IMR-90 (cell line): ENCODE results near the gene PCBP3. TPM values are rescaled to one million over a fixed set of nuclear protein-coding genes. Genes with fewer than 3 reads are reported as not detected.

Experiments
- ATAC-seq: fragments of 200-7000 bp; cut with Tn5 transposase; 2 replicates; pipeline ENCODE4 v1.9.1; 2020; ENCODE audit warnings: low read depth, mild to moderate bottlenecking, moderate library complexity
- BruUV-seq: library from RNA; stranded (reverse); fragments of 400-500 nt; replicated peaks from 2 replicates; lab custom pipeline; 2021; lab: Mats Ljungman, UMichigan
- CTCF ChIA-PET: fragments of 300-600 bp; formaldehyde crosslinking; extraction: SDS; loops from one replicate; lab custom pipeline; 2021; ENCODE audit warnings: antibody characterized with exemption; lab: Yijun Ruan, JAX
- POLR2A ChIA-PET: fragments of 300-600 bp; sonication (Branson Sonifier 250); formaldehyde crosslinking; loops from one replicate; lab custom pipeline; 2022; ENCODE audit warnings: antibody characterized with exemption; ENCODE audit not compliant: unreplicated experiment; lab: Charles Lee
- DNase-seq: peaks from one replicate; pipeline ENCODE4 v3.0.0; 2013
- H2AFZ ChIP-seq: replicated peaks from 2 replicates; pipeline ENCODE3; 2013; ENCODE audit warnings: low read length, mild to moderate bottlenecking; ENCODE audit not compliant: poor library complexity
- H2AK5ac ChIP-seq: 2 replicates; pipeline ENCODE4 v1.6.1; 2013; ENCODE audit warnings: low read depth, low read length, inconsistent platforms
- H2AK9ac ChIP-seq: replicated peaks from 2 replicates; pipeline ENCODE3; 2013; ENCODE audit warnings: mild to moderate bottlenecking, low read depth, low read length, moderate library complexity; ENCODE audit not compliant: poor library complexity
- H2BK120ac ChIP-seq: 2 replicates; pipeline ENCODE4 v1.6.1; 2013; ENCODE audit warnings: low read depth, low read length, inconsistent platforms
- H2BK15ac ChIP-seq: 3 replicates; pipeline ENCODE4 v1.6.1; 2013; ENCODE audit warnings: low read depth, low read length, inconsistent platforms
- H2BK20ac ChIP-seq: 2 replicates; pipeline ENCODE4 v1.6.1; 2013; ENCODE audit warnings: low read depth, mild to moderate bottlenecking, inconsistent platforms, low read length, moderate library complexity
- H2BK5ac ChIP-seq: 2 replicates; pipeline ENCODE4 v1.6.1; 2013; ENCODE audit warnings: mild to moderate bottlenecking, low read depth, low read length, inconsistent platforms; ENCODE audit not compliant: poor library complexity, severe bottlenecking
- H3K14ac ChIP-seq: replicated peaks from 2 replicates; pipeline ENCODE4 v1.6.1; 2013; ENCODE audit warnings: low read depth, low read length, inconsistent platforms
- H3K18ac ChIP-seq: 2 replicates; pipeline ENCODE4 v1.6.1; 2013; ENCODE audit warnings: low read depth, low read length, control low read depth
- H3K23ac ChIP-seq: 2 replicates; pipeline ENCODE4 v1.6.1; 2013; ENCODE audit warnings: low read depth, low read length, inconsistent platforms
- H3K27ac ChIP-seq: 2 replicates; pipeline ENCODE4 v1.5.1; 2013; ENCODE audit warnings: mild to moderate bottlenecking, control low read depth, low read length; ENCODE audit not compliant: insufficient read depth
- H3K27me3 ChIP-seq: 2 replicates; pipeline ENCODE4 v1.6.1; 2013; ENCODE audit warnings: low read length; ENCODE audit not compliant: control insufficient read depth, insufficient read depth
- H3K36me3 ChIP-seq: 2 replicates; pipeline ENCODE4 v1.6.1; 2013; ENCODE audit warnings: low read length, mixed read lengths; ENCODE audit not compliant: control insufficient read depth, insufficient read depth
- H3K4ac ChIP-seq: 2 replicates; pipeline ENCODE4 v1.6.1; 2013; ENCODE audit warnings: low read depth, low read length, inconsistent platforms
- H3K4me1 ChIP-seq: 2 replicates; pipeline ENCODE4 v1.6.1; 2013; ENCODE audit warnings: low read length, mixed read lengths; ENCODE audit not compliant: control insufficient read depth, insufficient read depth
- H3K4me2 ChIP-seq: 2 replicates; pipeline ENCODE4 v1.6.1; 2013; ENCODE audit warnings: low read depth, mild to moderate bottlenecking, control low read depth, low read length, moderate library complexity
- H3K4me3 ChIP-seq: 2 replicates; pipeline ENCODE4 v1.5.1; 2013; ENCODE audit warnings: low read depth, mild to moderate bottlenecking, control low read depth, low read length, moderate library complexity; ENCODE audit not compliant: insufficient read depth
- H3K56ac ChIP-seq: 2 replicates; pipeline ENCODE4 v1.6.1; 2013; ENCODE audit warnings: low read length, inconsistent platforms; ENCODE audit not compliant: insufficient read depth; ENCODE audit errors: extremely low read depth
- H3K79me1 ChIP-seq, 2 experiments: 2 replicates each; pipeline ENCODE4 v1.6.1; 2013; ENCODE audit warnings: low read length in 2 of 2, inconsistent platforms in 1 of 2, low read depth in 1 of 2
- H3K9ac ChIP-seq: 2 replicates; pipeline ENCODE4 v1.6.1; 2013; ENCODE audit warnings: low read depth, low read length, control low read depth
- H3K9me1 ChIP-seq: 2 replicates; pipeline ENCODE4 v1.6.1; 2013; ENCODE audit warnings: low read length, inconsistent platforms; ENCODE audit not compliant: insufficient read depth
- H3K9me3 ChIP-seq: 2 replicates; pipeline ENCODE4 v1.6.1; 2013; ENCODE audit warnings: low read length; ENCODE audit not compliant: control insufficient read depth, insufficient read depth
- H4K20me1 ChIP-seq: 2 replicates; pipeline ENCODE4 v1.6.1; 2013; ENCODE audit warnings: low read length, inconsistent platforms; ENCODE audit not compliant: insufficient read depth
- H4K5ac ChIP-seq: 2 replicates; pipeline ENCODE4 v1.6.1; 2013; ENCODE audit warnings: mild to moderate bottlenecking, low read depth, low read length, control low read depth
- H4K8ac ChIP-seq, 2 experiments: 2 replicates each; pipeline ENCODE4 v1.6.1; 2013; ENCODE audit warnings: low read depth in 2 of 2, low read length in 2 of 2, control low read depth in 1 of 2, inconsistent platforms in 1 of 2
- H4K91ac ChIP-seq: 2 replicates; pipeline ENCODE4 v1.6.1; 2013; ENCODE audit warnings: low read depth, low read length, inconsistent platforms; ENCODE audit not compliant: insufficient read depth
- BHLHE40 ChIP-seq: fragments of 150-350 bp; IDR thresholded peaks from 2 replicates; pipeline ENCODE4 v1.6.1; 2016; ENCODE audit warnings: mild to moderate bottlenecking, low read depth, low read length
- CEBPB ChIP-seq: IDR thresholded peaks from 2 replicates; pipeline ENCODE4 v1.6.1; 2012; ENCODE audit warnings: low read depth, low read length, improper control_type of control experiment
- CTCF ChIP-seq: conservative IDR thresholded peaks from 2 replicates; pipeline ENCODE4 v1.5.1; 2012; ENCODE audit warnings: mild to moderate bottlenecking, low read depth, low read length, improper control_type of control experiment
- ELK1 ChIP-seq: fragments of 150-350 bp; IDR thresholded peaks from 2 replicates; pipeline ENCODE4 v1.6.1; 2016; ENCODE audit warnings: low read depth, mild to moderate bottlenecking, low read length, moderate library complexity, borderline replicate concordance
- FOS ChIP-seq: fragments of 150-350 bp; IDR thresholded peaks from 2 replicates; pipeline ENCODE4 v1.6.1; 2016; ENCODE audit warnings: low read depth, low read length
- MAFK ChIP-seq: IDR thresholded peaks from 2 replicates; pipeline ENCODE4 v1.6.1; 2012; ENCODE audit warnings: low read depth, low read length, improper control_type of control experiment
- MXI1 ChIP-seq: IDR thresholded peaks from 2 replicates; pipeline ENCODE4 v1.6.1; 2012; ENCODE audit warnings: low read depth, mild to moderate bottlenecking, low read length, moderate library complexity, borderline replicate concordance
- NFE2L2 ChIP-seq: fragments of 150-350 bp; IDR thresholded peaks from 2 replicates; pipeline ENCODE4 v1.6.1; 2016; ENCODE audit warnings: low read depth, mild to moderate bottlenecking, low read length
- POLR2A ChIP-seq: IDR thresholded peaks from 2 replicates; pipeline ENCODE4 v1.6.1; 2012; ENCODE audit warnings: mild to moderate bottlenecking, low read depth, low read length
- RFX5 ChIP-seq: IDR thresholded peaks from 2 replicates; pipeline ENCODE4 v1.8.0; 2012; ENCODE audit warnings: low read depth, mild to moderate bottlenecking, low read length, moderate library complexity
- WGBS, 2 experiments: methylation state at CpG; one replicate each; pipeline versions ENCODE4 v1.1.5 to v1.1.7; 2013; ENCODE audit warnings: missing lambda C conversion rate in 2 of 2; ENCODE audit not compliant: insufficient read length in 1 of 2; ENCODE audit errors: extremely low coverage in 2 of 2; 5-methylcytosine and 5-hydroxymethylcytosine counted together
- dilution Hi-C: fragments of 300-500 bp; cut with HindIII; formaldehyde crosslinking; loops from one replicate; pipeline ENCODE4 v1.14.3; 2018; ENCODE audit warnings: low sequenced_read_pairs; ENCODE audit not compliant: unreplicated experiment
- in situ Hi-C: fragments of 300-500 bp; cut with MboI; formaldehyde crosslinking; loops from 3 replicates; pipeline ENCODE4 v1.14.3; 2019; ENCODE audit warnings: low sequenced_read_pairs, inconsistent platforms, mixed read lengths
- intact Hi-C: fragments of 100-400 bp; cut with micrococcal nuclease; formaldehyde crosslinking; loops from 2 replicates; pipeline ENCODE4 v1.10.0; 2022
- polyA plus RNA-seq, 3 experiments: library from polyadenylated mRNA; depleted of rRNA; stranded (reverse); fragments of >200 nt; gene quantifications; 2 replicates each; pipeline ENCODE4 v1.2.3, GENCODE V29; 2012; ENCODE audit warnings: low replicate concordance in 1 of 3
- total RNA-seq: library from RNA; depleted of rRNA; stranded (reverse); fragments of >200 nt; gene quantifications from 2 replicates; pipeline ENCODE4 v1.2.3, GENCODE V29; 2012

PCBP3 gene
- total and polyA plus RNA-seq, 2 of the 4 experiments (the other 2 are of a cell fraction), result 2.9 to 3.9 TPM

GRCh38 chr21:45719177-45719802, 75.8 kb downstream of the PCBP3 start:
- dilution Hi-C loops, result no loop called here
- no peak overlapping the region for H2BK20ac ChIP-seq
- no peak overlapping the region for H2AFZ ChIP-seq
- H3K9ac ChIP-seq, result no peak overlapping the region
- peaks cover 4% of the 10 kb centered on the region for H3K27me3 ChIP-seq
- H3K23ac ChIP-seq, result no peak overlapping the region
- no peak overlapping the region for H3K4me2 ChIP-seq
- in situ Hi-C loops, result no loop called here
- H3K27ac ChIP-seq, result no peak overlapping the region
- no peak overlapping the region for H2BK15ac ChIP-seq
- no peak overlapping the region for H4K91ac ChIP-seq
- ATAC-seq, result no peak
- WGBS, 2 experiments, result 93% methylated on average over 2 of the region's 6 CpGs; no CpG with 5 or more reads in 1 of the 2 experiments
- H2AK9ac ChIP-seq, result no peak overlapping the region
- H3K18ac ChIP-seq, result no peak overlapping the region
- ChIA-PET CTCF (no interaction called here), POLR2A (no interaction called here)
- H2AK5ac ChIP-seq, result no peak overlapping the region
- no peaks in the 10 kb centered on the region for H4K20me1 ChIP-seq
- H3K36me3 ChIP-seq, result no peaks in the 10 kb centered on the region
- no peak for TF ChIP-seq BHLHE40
- no peak for TF ChIP-seq CEBPB
- TF ChIP-seq POLR2A, result no peak
- no peak for TF ChIP-seq MAFK
- no peak for TF ChIP-seq ELK1
- TF ChIP-seq MXI1, result no peak
- no peak for TF ChIP-seq FOS
- no peak for TF ChIP-seq RFX5
- no peak for TF ChIP-seq NFE2L2
- TF ChIP-seq CTCF, result no peak
- no peaks in the 10 kb centered on the region; the same call in 1 of the 2 replicates for H3K4me1 ChIP-seq
- H3K79me1 ChIP-seq, result no peaks in the 10 kb centered on the region
- H3K9me1 ChIP-seq, result no peaks in the 10 kb centered on the region
- intact Hi-C loops, result no loop called here
- no peaks in the 10 kb centered on the region for H3K9me3 ChIP-seq
- H3K4me3 ChIP-seq, result no peak overlapping the region
- H2BK5ac ChIP-seq, result no peak overlapping the region
- H3K4ac ChIP-seq, result no peak overlapping the region
- no peak overlapping the region for H3K56ac ChIP-seq
- no peak for DNase-seq
- no TSS peak for BruUV-seq
- H2BK120ac ChIP-seq, result no peak overlapping the region
- no peak overlapping the region for H3K14ac ChIP-seq
- H4K5ac ChIP-seq, result no peak overlapping the region
- H4K8ac ChIP-seq, result no peak overlapping the region
